Stomach smooth muscle (tissue), 2 donors: ENCODE measurements around the gene UIMC1.

Experiments used
- H3K27ac ChIP-seq: one replicate; pipeline ENCODE4 v1.7.0; 2013; ENCODE audit warnings: mild to moderate bottlenecking, low read length, inconsistent platforms
- H3K27me3 ChIP-seq, 2 donors: one replicate each; pipeline ENCODE4 v1.7.0; 2013; ENCODE audit warnings: low read length in 2 of 2; ENCODE audit not compliant: insufficient read depth in 2 of 2, control insufficient read depth in 1 of 2
- H3K36me3 ChIP-seq, 2 donors: one replicate each; pipeline ENCODE4 v1.7.0; 2013; ENCODE audit warnings: low read length in 2 of 2; ENCODE audit not compliant: control insufficient read depth in 2 of 2, insufficient read depth in 2 of 2
- H3K4me1 ChIP-seq: one replicate; pipeline ENCODE4 v1.7.0; 2013; ENCODE audit warnings: low read length; ENCODE audit not compliant: control insufficient read depth, insufficient read depth
- H3K4me3 ChIP-seq, 2 donors: one replicate each; pipeline ENCODE4 v1.7.0; 2013; ENCODE audit warnings: low read length in 2 of 2
- H3K9ac ChIP-seq, 2 donors: one replicate each; pipeline ENCODE4 v1.7.0; 2013; ENCODE audit warnings: low read length in 2 of 2, mild to moderate bottlenecking in 1 of 2
- H3K9me3 ChIP-seq, 2 donors: one replicate each; pipeline ENCODE4 v1.7.0; 2013; ENCODE audit warnings: low read length in 2 of 2; ENCODE audit not compliant: control insufficient read depth in 2 of 2
- donor health status: healthy.
- donor health status: Pancreatic carcinoma.

UIMC1 gene

DNA sequence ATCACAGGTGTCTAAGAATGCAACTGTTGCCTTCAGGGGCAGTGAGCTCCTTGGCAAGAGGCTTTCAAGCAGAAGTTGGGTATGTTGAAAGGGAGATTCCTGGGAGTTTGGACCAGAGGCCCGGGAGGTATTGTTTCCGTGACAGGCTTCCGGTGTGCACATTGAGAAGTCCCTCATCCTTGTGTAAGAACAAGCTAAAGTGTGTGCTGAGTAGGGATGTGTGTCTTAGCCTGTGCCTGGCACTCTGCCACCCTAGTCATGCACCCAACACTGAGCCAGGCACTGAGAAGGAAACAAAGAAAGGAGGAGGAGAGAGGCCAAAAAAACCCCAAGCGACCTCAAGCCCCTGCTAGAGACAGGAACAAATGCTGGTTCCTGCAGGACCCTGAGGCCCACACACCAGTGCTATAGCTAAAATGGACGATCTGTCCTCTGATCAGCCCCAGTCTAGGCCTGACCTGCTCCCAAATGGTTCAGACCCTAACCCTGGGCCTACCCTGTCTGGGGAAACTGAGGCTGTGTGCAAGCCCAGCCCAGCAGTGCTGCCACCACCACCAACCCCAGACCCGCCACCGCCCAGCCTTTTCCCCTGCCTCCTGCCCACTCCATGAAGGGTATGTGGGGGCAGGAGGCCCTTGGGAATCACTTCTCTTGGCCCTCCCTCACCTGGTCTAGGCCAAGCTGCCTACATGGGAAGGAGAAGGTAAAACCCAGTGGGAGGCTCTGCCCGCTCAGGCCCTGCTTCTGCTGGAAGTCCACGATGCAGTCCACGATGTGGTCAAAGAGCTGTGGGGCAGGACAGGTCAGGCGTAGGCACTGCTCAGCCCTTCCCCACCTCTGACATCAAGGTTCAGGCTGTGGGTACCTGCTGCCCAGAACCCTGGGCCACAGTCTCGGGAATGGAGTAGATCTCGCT lies 120.0 kb downstream of the UIMC1 start:
- H3K9me3 ChIP-seq: no peaks in the 10 kb centered on the region
- peaks cover 0 to 5% of the 10 kb centered on the region in 2 donors for H3K27me3 ChIP-seq
- H3K27ac ChIP-seq: no peak overlapping the region
- H3K9ac ChIP-seq: no peak overlapping the region
- no peak overlapping the region for H3K4me3 ChIP-seq
- H3K36me3 ChIP-seq: no peaks in the 10 kb centered on the region
- no peaks in the 10 kb centered on the region for H3K4me1 ChIP-seq

DNA sequence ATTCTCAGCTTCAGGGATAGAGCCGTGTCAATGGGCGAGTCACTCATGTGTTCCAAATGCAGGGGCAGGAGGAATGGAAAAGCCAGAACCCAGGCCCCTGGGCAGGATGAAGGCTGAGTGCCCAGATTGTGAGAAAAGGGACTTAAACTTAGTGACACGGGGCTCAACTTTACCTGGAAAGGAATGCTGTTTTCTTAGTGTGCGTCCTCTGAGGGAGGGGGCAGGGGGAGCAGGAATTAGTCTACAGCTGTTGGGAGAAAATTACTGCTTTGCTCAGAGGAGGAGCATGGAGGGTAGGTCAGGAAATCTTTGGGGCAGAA lies 122.0 kb downstream of the UIMC1 start:
- Histone ChIP-seq H3K9ac (no peak overlapping the region), H3K9me3 (no peaks in the 10 kb centered on the region), H3K27ac (no peak overlapping the region), H3K4me3 (no peak overlapping the region), H3K27me3 (no peaks in the 10 kb centered on the region), H3K36me3 (no peaks in the 10 kb centered on the region), H3K4me1 (no peaks in the 10 kb centered on the region)

DNA sequence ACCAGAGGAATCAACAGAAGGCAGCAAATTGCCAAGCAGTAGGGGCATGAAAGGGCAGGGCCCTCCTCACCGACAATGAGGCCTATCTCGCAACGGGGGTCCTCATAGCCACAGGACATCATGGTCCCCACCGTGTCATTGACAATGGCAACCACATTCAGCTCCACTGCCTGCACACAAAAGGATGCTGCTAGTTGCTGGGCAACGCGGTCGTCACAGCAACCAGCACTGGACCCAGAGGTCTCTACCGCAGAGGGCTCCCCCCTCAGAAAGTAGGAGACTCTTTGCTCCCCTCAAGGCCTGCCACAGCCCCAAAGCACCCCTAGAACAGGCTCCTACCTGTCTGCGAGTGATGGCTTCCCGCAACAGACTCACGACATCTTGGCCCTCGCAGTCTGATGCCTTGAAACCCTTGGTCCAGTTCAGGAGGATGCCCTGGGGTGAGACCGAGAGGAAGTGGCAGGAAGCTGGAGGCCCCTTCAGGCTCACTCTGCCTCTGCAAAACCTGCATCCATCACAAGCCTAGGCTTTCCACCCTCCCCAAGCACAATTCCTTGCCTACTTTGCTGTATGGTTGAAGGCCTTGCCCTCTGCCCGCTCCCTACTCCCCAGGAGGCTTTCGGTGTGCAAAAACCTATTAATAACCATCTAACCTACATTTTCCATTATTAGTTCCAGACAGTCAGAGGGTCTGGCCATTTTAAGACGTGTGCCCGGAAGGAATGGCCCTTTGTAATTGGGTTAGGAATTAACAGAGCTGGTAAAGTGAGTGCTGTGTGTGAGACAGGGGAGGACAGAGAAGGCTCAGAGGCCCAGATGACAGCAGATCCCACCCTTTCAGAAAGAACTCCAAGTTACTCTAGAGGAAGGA lies 122.6 kb downstream of the UIMC1 start:
- H3K27ac ChIP-seq: no peak overlapping the region
- H3K27me3 ChIP-seq: no peaks in the 10 kb centered on the region

DNA sequence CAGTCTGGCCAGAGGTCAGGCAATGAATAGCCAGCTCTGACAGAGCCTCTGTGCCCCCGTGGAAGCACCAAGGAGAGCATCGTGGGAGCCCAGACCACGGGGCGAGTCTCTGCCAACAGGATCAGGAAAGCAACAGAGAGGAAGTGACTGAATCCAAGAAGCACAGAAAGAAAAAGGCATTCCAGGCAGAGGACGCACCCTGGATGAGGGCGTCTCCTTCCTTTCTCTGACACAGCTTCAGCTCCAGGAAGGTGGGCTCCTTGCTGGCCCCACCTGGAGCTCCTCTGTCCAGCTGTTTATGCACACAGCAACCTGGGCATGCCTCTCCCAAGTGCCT lies 124.0 kb downstream of the UIMC1 start:
- H3K27ac ChIP-seq: no peak overlapping the region
- peaks cover 0 to 2% of the 10 kb centered on the region in 2 donors for H3K27me3 ChIP-seq
- H3K4me1 ChIP-seq: no peaks in the 10 kb centered on the region
- no peaks in the 10 kb centered on the region for H3K9me3 ChIP-seq
- no peak overlapping the region for H3K4me3 ChIP-seq
- no peaks in the 10 kb centered on the region for H3K36me3 ChIP-seq
- H3K9ac ChIP-seq: no peak overlapping the region

More for the DNA sequence above, 122.6 kb downstream of the UIMC1 start:
- H3K9ac ChIP-seq: no peak overlapping the region
- no peaks in the 10 kb centered on the region for H3K36me3 ChIP-seq
- H3K9me3 ChIP-seq: no peaks in the 10 kb centered on the region
- no peaks in the 10 kb centered on the region for H3K4me1 ChIP-seq
- H3K4me3 ChIP-seq: no peak overlapping the region

DNA sequence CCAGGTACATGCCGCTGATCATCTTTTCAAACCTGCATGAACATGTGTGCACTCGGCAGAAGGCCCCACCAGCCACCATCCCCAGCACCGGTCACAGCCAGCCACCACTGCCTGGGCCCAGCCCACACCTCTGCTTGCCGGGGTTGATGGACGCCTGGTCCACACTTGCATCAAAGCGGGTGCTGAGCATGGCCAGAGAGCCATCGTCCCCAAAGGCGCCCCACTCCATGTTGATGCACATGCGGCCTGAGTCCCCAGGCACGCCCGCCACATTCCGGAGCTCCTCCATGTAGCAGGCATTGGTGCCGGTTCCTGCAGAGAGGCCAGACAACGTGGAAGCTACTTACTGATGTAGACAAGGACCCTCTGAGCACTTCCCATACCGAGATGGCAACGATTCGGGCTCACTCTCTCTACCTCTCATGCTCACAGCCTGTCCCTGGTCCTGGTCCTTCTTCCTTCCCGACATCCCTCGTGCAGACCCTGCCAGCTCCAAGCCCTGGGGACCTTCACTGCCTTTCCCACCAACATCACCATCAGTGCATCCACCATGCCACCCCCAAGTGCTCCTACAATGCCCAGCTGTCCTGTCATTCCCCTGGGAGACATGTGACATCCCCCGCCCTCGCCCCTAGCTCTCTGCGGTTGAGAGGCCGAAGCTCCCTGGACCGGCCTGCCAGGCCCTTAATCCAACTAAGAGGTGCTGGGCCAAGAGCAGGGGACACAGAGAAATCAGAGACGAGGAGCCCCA lies 124.6 kb downstream of the UIMC1 start:
- peaks cover 2% of the 10 kb centered on the region in 2 donors for H3K27me3 ChIP-seq
- no peak overlapping the region for H3K9ac ChIP-seq
- no peaks in the 10 kb centered on the region for H3K9me3 ChIP-seq
- no peaks in the 10 kb centered on the region for H3K4me1 ChIP-seq
- H3K4me3 ChIP-seq: no peak overlapping the region
- no peaks in the 10 kb centered on the region for H3K36me3 ChIP-seq
- no peak overlapping the region for H3K27ac ChIP-seq

DNA sequence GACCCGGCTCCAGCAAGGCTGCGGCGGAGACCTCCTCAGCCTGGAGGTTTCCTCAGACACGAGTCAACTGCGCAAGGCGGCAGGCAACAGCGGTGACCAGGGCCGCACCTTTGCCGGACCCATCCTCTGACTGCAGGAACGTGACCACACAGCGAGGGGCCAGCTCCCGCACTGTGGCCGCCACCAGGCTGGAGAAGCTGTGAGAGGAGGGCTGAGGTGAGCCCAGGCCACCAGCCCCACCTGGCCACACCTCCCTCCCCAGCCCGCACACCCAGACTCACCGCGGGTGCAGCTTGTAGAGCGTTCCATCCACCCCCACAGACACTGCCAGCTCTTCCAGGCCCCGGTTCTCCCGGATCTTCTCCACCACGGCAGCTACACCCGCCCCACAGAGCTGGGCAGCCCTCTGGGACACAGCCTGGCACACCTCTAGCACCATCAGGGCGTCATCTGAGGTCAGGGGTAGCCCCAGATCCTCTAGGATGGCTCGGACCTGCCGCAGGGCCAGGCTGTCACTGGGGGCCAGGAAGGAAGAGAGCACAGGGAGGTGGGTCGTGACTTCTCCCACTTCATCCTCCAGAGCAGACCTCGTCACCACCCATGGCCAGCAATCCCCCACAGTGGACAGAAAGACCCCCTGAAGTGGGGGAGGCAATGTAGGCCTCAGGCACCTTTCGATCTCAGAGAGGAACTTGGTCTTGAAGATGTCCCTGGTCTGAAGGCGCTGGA lies 125.4 kb downstream of the UIMC1 start:
- Histone ChIP-seq H3K9me3 (no peaks in the 10 kb centered on the region), H3K27me3 (peaks cover 9 to 10% of the 10 kb centered on the region in 2 donors), H3K9ac (no peak overlapping the region), H3K36me3 (no peaks in the 10 kb centered on the region), H3K4me1 (no peaks in the 10 kb centered on the region), H3K27ac (no peak overlapping the region), H3K4me3 (no peak overlapping the region)

DNA sequence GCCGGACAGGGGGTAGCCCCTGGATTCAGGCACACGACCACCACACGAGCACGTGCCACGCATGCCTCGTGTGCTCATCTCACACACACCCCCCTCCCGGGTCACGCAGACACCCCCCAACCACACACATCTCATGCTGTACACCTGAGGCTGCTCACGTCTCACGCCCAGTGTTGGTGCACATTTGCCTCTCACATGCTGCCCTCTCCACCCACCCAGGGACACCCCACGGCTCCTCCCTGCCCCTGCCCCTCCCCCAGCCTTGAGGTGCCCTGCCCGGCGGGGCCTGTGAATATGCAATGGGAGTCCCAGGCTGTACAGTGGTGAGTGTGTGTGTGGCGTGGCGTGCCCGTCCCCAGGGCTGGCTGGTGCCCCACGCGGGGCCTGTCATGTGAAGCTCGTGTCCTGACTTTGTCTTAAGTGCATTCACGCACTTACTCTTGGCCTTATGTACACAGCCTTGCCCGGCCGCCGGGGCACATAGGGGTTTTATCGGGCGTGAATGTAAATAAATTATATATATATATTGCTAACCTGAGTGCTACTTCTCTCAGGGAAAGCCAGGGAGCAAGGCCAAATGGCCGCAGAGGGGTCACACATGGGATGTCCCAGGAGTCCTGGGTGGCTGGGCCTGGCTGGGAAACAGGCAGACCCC lies 126.1 kb downstream of the UIMC1 start:
- H3K36me3 ChIP-seq: no peaks in the 10 kb centered on the region
- no peaks in the 10 kb centered on the region for H3K9me3 ChIP-seq
- H3K27ac ChIP-seq: no peak overlapping the region
- H3K4me1 ChIP-seq: no peaks in the 10 kb centered on the region
- H3K27me3 ChIP-seq: peaks cover 12 to 15% of the 10 kb centered on the region in 2 donors
- H3K4me3 ChIP-seq: no peak overlapping the region
- no peak overlapping the region for H3K9ac ChIP-seq

DNA sequence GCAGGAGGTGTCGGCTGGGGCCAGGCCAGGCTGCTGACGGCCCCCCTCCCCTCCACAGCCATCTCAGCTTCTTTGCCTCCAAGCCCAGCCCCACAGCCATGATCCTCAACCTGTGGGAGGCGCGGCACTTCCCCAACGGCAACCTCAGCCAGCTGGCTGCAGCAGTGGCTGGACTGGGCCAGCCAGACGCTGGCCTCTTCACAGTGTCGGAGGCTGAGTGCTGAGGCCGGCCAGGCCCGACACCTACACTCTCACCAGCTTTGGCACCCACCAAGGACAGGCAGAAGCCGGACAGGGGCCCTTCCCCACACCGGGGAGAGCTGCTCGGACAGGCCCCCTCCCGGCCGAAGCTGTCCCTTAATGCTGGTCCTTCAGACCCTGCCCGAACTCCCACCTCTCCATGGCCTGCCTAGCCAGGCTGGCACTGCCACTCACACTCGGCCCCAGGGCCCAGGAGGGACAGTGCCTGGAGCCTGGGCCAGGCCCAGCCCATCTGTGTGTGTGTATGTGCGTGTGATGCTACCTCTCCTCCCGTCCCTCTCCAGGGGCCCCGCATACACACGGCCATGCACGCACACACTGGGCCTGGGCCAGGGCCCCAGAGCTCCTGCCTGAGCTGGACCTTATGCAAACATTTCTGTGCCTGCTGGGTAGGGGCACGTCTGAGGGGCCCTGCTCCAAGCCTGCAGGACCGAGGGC lies 126.8 kb downstream of the UIMC1 start:
- no peak overlapping the region for H3K9ac ChIP-seq
- H3K27me3 ChIP-seq: peaks cover 12 to 15% of the 10 kb centered on the region in 2 donors
- H3K27ac ChIP-seq: no peak overlapping the region
- H3K4me3 ChIP-seq: no peak overlapping the region
- H3K36me3 ChIP-seq: no peaks in the 10 kb centered on the region
- no peaks in the 10 kb centered on the region for H3K9me3 ChIP-seq
- no peaks in the 10 kb centered on the region for H3K4me1 ChIP-seq

DNA sequence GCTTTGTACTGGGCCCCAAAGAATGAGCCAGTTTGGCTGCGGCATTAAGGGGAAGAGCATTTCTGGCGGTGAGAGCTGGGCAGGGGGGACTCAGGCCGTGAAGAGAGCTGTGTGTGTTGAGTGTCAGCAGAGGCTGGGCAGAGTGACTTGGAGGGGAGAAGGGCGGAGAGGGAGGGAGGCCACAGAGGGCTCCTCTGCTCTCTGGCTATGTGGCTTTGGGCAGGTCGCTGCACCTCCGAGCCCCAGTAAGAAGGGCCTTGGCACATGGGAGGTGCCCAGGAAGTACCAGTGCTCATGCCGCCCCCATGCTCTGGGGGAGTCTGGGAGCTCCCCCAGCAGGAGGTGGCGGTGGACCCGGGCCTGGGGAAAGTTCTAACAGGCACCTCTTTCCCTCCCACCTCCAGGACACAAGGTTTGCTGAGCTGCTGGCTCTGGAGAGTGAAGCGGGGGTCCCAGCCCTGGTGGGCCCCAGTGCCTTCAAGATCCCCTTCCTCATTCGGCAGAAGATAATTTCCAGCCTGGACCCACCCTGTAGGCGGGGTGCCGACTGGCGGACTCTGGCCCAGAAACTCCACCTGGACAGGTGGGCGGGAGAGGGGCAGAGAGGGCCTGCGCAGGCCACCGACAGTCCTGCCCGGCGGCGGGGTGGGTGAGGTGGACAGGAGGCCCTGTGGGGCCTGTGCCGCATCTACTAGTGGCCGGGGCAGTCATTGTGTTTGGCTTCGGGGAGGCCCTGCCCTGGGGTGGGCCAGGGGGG lies 127.5 kb downstream of the UIMC1 start:
- peaks cover 12 to 15% of the 10 kb centered on the region in 2 donors for H3K27me3 ChIP-seq
- no peaks in the 10 kb centered on the region for H3K4me1 ChIP-seq
- no peak overlapping the region for H3K9ac ChIP-seq
- no peaks in the 10 kb centered on the region for H3K9me3 ChIP-seq
- no peaks in the 10 kb centered on the region for H3K36me3 ChIP-seq
- no peak overlapping the region for H3K4me3 ChIP-seq
- no peak overlapping the region for H3K27ac ChIP-seq
